GM21717 (cell line): Measurements from ENCODE around the gene POLR2L.
A peak's percentile ranks its signal among the peaks of the same experiment; 100 is the strongest.

Source experiments
- ATAC-seq: cut with Tn5 transposase; IDR thresholded peaks from one replicate; pipeline ENCODE4 v1.9.1; 2021; ENCODE audit warnings: mild to moderate bottlenecking, moderate library complexity; ENCODE audit not compliant: unreplicated experiment

Gene POLR2L

DNA sequence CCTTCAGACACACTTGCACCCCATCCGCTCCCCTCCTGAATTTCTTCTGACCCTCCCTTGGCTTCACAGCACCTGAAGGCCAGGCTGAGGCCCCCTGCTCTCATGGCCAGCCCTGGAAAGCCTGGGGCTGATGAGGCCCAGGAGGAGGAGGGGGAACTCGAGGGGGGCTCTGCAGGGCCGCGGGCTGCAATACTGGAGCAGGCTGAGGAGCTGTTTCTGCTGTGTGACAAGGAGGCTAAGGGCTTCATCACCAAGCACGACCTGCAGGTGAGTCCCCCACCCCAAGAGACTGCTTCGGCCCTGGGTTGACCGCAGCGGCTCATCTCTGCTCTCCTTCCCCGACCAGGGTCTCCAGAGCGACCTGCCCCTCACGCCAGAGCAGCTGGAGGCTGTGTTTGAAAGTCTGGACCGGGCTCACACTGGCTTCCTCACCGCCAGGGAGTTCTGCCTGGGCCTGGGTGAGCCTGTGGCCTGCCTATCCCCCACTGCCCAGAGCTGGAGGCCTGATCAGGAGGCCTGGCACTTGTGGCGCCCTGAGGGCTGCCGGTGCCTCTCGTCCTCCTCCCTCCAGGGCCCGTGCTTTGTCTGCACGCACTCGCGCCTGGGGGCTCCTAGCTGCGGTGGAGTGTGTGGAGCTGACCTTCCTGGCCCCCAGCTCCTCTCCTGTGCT is 13.7 kb downstream of the POLR2L start:
- no peak for ATAC-seq

DNA sequence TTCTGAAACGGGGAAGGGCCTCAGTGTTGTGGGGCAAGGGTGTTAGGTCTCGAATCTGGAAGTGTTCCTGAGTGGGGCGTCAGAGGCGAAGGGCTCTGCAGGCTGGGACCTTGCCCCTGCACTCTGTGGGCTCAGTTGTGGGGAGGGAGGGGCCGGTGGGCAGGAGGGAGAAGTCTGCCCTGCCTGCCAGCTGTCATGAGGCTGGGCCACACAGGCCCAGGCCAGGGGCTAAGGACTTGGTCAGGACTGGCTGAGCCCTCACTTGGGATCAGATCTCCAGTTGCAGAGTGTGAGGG is 14.5 kb downstream of the POLR2L start, which contains the start of gene CRACR2B:
Gene CRACR2B, plus strand, starts transcription at position 23 of the 296 bp plus-strand sequence. CDS start 689 bp downstream, outside the sequence.
- no peak for ATAC-seq

DNA sequence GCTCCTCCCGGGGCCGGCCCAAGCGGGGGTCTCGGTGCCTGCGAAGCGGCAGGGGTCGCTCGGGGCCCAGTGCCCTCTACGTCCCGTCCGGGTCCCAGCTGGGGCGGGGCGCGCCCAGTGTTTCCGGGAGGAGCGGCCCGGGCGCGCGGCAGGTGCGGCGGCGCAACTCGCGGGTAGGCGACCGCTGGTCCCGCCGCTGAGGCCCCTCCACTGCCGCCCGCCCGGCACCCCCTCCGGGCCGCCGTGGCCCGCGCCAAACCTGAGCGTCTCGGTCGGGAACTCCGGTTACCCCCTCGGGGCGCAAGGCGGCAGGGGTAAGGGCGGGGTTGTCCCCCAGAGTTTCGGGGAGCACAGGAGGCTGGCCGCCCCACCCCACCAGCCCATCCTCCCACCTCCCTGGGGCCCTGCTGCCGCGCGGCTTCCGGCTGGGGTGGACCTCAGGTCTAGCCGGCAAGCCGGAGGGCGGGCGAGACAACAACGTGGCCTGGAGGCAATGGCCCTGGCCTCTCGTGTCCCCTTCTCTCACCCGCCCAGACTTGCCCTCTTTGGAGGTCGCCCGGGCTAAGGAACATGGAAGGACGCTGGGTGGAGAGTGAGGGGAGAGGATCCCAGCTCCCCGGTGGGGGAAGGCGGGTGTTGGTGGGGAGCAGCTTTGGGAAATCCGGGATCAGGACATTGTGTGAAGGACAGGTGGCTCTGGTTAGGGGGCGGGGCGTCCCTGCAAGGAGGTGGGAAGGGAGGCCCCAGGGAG is 15.0 kb downstream of the POLR2L start:
- ATAC-seq = peak; percentile 29

DNA sequence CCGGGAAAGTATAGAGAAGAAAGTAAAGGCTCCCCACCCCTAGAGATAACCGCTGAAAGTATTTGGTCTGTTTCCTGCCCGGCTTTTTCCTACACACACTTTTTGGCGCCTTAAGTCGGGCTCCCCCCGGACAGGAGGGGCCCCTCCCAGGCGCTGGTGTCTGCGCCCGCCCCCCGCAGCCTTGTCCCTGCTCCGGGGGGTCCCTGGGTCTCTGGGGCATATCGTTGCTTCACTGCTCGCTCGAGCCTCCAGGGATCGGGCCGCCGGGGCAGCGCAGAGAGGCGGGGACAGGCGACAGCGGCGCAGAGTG is 15.5 kb downstream of the POLR2L start:
- ATAC-seq = no peak

DNA sequence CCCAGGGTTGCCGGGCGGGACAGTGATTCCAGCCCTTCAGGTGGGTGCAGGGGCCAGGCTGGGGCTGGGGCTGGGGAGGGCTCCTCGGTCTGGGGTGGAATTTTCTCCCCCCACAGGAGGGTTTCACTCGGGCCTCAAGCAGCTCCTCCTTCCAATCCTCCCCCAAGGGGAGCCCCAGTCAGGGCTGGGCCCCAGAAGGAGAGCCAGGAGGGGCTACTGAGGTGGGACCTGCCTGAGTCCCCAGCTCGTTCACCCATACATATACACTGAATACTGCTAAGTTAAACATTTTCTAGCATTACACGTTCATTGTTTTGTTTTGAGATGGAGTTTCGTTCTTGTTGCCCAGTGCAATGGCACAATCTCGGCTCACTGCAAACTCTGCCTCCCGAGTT is 16.1 kb downstream of the POLR2L start:
- no peak for ATAC-seq

DNA sequence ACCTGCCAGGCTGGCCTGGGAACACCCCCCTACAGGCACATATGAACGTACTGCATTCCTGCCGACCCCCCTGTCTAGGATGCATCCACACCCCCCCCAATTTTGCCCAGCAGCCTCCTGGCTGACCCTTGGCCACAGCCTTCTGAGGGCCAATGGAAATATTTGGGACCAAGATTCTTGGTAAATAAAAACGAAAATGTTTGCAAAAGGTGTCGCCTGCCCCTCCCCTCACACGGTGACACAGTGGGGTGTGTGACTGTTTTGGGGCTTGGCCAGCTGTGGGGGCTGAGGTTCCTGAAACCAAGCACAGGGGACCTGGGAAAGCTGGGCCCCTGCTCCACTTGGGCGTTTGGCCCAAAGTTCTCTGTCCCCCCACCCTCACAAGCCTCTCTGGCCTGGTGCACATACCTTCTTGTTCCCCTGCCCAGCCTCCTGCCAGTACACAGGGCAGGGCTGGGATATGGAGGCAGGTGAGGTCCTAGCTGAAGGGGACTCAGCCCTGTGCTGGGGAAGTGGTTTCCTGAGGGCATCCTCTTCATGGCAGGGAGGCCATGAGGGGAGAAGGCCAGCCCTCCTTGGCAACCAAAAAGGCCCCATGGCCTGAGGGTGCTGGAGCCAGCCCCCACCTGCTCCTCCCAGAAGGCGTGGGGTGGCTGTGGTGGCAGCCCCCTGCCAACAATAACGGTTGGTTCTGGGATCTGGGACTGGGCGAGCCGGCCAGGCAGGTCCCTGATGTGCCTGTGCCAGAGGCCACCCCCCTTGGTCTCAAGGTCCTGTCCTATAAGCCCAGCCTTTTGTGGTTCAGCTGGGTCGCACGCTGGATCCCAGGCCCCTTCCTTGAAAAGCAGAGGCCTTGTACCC is 16.7 kb downstream of the POLR2L start:
- no peak for ATAC-seq

DNA sequence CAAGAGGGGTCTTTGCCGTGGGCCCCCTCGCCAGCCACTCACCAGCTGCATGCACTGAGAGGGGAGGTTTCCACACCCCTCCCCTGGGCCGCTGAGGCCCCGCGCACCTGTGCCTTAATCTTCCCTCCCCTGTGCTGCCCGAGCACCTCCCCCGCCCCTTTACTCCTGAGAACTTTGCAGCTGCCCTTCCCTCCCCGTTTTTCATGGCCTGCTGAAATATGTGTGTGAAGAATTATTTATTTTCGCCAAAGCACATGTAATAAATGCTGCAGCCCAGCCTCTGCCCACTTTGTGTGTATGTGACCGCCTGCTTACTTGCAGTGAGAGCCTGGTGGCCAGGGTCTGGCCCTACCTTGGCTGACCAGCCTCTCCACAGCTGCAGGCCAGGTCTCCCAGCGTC is 17.4 kb downstream of the POLR2L start:
- no peak for ATAC-seq

DNA sequence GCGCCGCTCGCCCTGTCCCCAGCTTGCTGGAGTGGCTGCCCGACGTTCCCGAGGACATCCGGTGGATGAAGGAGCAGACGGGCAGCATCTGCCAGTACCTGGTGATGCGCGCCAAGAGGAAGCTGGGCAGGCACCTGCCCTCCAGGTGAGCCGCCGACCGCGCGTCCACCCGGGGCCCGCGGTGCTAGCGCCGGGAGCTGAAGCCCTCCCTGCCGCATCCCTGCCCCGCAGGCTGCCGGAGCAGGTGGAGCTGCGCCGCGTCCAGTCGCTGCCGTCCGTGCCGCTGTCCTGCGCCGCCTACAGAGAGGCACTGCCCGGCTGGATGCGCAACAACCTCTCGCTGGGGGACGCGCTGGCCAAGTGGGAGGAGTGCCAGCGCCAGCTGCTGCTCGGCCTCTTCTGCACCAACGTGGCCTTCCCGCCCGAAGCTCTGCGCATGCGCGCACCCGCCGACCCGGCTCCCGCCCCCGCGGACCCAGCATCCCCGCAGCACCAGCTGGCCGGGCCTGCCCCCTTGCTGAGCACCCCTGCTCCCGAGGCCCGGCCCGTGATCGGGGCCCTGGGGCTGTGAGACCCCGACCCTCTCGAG is 17.9 kb downstream of the POLR2L start:
- ATAC-seq = no peak

DNA sequence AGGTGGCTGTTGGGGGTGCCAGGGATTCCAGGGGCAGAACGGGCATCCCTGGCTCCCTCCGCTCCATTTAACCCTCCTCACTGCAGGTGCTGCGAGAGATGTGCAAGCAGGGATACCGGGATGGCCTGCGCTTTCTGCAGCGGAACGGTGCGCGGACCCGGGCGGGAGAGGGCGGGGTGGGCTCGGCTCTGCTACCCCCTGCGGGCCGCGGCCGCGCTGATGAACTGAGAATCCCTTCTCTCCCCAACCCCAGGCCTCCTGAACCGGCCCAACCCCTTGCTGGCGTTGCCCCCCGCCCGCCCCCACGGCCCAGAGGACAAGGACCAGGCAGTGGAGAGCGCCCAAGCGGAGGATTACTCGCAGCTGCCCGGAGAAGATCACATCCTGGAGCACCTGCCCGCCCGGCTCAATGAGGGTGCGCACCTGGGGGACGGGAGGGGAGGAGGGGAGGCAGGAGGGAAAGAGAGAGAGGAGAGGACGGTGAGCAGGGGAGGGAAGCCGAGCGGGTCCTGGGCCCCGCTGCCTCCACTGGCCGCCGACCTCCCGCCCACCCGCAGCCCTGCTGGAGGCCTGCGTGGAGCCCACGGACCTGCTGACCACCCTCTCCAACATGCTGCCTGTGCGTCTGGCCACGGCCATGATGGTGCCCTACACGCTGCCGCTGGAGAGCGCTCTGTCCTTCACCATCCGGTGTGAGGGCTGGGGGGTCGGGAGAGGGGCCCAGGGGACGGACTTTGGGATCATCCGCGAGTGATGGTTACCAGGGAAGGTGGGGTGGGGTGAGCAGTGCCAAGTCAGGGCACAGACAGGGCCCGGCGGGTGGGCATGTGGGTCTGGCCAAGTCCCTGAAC is 18.7 kb downstream of the POLR2L start:
- ATAC-seq = no peak

DNA sequence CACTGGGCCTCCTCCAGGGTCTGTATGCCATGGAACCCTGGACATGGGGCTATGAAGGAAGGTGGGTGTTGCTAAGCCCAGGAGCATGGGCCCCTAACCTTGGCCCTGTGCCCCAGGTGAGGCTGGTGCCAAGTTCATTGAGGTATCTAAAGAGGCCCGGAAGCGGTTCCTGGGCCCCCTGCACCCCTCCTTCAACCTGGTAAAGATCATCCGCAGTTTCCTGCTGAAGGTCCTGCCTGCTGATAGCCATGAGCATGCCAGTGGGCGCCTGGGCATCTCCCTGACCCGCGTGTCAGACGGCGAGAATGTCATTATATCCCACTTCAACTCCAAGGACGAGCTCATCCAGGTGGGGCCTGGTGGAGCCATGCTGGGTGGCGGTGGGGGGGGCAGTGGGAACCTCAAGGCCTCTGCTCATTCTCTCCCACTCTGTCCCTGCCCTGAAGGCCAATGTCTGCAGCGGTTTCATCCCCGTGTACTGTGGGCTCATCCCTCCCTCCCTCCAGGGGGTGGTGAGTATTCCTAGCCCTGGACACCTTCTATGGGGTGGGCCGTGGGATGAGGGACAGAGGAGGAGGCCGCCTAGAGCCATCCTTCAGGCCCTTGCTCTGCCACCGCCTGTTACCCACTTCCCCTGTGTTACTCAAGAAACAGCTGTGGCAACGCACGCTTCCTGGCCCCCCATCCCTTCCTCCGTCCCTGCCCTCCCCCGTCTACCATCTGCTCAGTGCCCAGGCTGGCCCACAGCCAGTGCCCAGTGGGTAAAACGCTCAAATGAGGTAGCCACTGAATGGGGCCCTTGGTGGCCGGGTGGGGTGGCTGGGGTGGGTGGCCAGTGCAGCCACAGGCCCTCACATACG is 20.6 kb downstream of the POLR2L start:
- ATAC-seq = no peak

DNA sequence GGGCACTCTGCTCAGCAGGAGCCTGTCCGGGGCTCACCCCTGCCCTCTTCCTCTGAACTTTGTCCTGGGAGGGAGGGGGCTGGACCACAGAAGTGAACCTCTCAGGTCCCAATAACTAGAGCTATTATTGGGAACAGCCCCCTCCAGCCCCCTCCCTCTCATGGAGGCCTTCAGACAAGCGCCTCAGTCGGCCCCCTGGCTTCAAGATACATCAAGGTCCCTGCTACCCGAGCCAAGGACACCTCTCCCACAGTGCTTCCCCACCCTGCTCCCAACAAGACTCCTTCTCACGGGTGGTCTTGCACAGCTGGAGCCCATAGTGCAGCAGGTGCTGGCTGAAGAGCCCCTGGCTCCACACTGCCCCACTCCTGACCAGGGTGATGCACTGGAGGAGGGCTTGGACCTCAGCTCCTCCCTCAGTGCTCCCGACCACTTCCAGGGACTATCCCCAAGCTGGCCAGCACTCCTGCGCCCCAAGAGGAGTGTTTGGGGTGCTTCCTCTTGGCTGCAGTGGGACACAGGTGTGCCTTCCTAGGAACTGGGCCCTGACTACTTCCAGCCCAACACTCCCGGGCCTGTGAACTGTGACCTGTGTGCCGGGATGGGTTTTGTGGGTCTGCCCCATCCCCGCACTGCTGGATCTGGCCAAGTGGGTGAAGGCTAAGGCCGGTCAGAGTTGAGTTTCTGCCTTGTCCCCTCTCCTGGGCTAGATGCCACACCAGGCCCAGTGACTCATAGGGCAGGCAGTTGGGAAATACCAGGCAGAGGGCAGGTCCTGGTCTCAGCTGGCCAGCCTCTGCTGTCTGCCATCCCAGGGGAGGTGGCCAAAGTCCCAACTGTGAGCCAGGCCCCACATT is 21.4 kb downstream of the POLR2L start:
- no peak for ATAC-seq

DNA sequence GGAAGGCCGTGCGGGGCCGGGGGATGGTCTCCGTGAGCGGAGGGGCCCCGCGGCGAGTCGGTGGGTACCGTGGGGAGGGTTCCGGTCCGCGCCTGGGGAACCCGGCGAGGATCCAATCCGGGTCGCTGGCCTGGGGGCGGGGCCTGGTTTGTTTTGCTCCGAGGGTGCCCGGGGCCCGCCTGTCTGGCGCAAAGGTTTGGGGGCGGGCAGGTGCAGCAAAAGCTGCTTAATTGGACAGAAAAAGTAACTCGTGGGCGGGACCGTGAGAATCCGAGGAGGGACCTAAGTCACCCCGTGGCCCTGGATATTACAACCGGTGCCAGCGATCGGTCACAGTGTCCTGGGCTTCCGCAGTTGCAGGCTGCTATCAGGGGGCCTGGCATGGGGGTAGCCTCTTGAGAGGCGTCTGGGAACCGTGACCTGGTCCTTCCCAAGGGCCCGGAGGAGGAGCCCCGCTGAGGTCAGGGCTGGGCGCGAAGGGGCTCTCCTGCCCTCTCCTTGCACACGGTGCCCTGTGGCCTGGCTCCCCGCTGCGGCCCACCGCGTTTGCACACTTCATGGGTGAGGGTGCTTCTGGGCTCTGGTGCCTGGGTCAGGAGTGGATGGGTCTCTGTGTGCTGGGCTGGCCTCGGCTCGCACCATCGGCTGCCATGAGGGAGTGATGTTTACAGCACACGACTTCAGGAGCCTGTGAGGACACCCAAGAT is 22.2 kb downstream of the POLR2L start:
- ATAC-seq = peak; percentile 47

DNA sequence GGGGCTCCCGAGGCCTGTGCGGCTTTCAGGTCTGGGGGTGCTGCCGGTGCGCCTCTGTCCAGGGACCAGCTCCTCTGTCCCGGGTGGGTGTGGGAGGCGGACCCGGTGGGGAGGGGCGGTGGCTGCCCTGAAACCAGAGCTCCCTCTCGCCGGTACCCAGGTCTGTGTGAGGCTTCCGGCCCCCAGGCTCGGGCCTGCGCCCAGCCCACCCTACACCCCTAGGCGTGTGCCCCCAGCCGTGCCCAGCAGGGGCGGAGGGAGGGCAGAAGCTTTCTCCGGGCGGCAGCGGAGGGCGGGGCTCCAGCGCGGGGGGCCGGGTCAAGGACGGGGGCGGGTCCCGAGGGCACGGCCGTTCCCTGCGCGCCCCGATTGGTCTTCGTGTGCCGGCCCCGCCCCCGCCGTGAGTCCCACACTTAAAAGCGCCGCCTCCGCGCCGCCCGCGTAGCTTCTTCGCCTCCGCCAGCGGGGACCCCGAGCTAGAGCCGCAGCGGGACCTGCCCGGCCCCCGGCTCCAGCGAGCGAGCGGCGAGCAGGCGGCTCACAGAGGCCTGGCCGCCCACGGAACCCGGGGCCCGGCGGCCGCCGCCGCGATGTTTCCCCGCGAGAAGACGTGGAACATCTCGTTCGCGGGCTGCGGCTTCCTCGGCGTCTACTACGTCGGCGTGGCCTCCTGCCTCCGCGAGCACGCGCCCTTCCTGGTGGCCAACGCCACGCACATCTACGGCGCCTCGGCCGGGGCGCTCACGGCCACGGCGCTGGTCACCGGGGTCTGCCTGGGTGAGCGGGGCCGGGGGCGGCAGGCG is 23.0 kb downstream of the POLR2L start:
- peak; percentile 48 for ATAC-seq

DNA sequence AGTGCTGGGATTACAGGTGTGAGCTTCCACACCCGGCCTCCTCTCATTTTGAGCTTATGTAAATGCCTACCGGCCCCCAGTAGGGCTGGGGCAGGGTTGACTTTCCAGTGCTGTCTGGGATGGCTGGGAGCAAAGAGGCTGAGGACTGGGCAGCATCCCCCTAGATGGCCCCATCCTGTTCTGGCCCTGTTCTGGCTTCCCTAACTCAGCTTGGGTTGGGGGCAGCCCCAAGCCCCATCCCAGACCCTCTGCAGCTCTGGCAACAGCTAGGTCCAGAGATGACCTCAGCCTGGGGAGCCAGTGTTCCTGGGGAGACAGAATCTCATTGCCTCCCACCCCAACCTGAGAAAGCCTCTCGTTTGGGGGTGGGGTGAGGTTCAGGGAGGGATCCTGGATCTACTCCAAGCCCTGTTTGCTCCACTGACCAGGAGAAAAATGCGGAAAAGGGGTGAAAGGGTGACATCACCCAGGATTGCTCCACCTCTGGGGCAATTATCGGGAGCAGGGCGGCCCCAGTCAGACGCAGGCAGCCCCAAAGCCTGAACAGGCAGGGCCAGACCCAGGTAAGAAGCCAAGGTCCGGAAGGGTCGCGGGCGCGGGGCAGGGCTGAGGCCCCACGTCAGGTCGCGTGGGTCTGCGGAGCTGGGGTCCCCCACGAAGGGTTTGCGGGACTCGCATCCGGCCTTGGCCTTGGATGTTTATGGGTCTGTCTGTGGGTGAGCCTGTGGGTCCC is 23.8 kb downstream of the POLR2L start, which contains the start of gene PNPLA2:
Gene PNPLA2, plus strand, starts transcription at position 519 of the 733 bp plus-strand sequence. CDS start 805 bp downstream, outside the sequence.
- no peak for ATAC-seq

DNA sequence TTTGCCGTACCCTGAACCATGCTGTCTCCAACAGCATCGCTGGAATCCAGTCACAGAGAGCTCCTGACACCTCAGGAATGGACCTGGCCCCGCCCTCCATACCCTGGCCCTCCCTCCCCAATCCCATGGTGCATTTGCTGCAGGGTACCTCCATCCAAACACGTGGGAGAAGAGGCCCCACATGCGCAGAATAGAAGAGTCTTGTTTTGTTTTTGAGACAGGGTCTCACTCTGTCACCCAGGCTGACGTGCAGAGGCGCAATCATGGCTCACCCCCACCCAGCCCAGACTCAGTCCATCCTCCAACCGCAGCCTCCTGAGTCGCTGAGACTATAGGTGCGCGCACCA is 25.9 kb downstream of the POLR2L start:
- no peak for ATAC-seq

DNA sequence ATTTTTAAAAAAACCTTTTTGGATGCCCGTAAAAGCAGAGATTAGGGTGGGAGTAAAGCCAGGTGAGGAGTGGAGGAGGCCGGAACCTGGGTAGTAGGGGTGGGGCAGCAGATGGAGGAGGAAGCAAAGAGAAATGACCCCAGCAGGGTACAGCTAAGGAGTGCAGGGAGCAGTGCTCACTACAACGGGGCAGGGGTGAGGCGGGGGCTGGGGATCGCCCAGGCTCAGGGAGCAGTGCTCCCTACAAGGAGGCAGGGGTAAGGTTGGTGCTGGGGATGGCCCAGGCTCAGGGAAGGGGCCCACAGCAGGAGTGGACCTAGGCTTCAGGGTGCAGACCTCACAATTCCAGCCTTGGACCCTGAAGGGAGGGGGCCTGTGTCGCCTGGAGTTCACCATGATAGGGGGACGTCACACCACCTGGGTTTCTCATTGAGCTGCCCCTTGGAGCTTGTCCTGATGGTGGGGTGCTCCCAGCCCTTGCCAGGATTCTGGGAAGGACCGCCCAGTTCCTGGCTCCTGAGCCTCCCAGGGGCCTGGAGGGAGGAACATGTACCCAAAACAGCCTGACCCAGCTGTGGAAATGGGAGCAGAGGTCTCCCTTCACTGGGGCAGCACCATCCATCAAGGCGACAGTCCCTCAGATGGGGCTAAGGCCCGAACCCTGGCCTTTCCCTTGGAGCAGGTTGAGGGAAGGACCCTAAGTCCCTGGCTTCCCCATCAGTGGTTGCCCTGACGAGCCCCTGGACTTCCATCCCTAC is 26.5 kb downstream of the POLR2L start:
- ATAC-seq = no peak
